NB4 (cell line): ENCODE measurements around the gene CD99.

Experiments used
- DNase-seq: peaks from one replicate; pipeline ENCODE4 v3.0.0; 2010; ENCODE audit warnings: low read depth
- H3K4me3 ChIP-seq: one replicate; pipeline ENCODE4 v1.5.1; 2011; ENCODE audit warnings: mild to moderate bottlenecking, low read depth, low read length, moderate library complexity
- CTCF ChIP-seq: IDR thresholded peaks from one replicate; pipeline ENCODE4 v1.5.1; 2012; ENCODE audit warnings: low read depth, low read length
- MAX ChIP-seq: IDR thresholded peaks from 2 replicates; pipeline ENCODE4 v1.6.1; 2011; ENCODE audit warnings: low read depth, low read length
- MYC ChIP-seq: IDR thresholded peaks from 2 replicates; pipeline ENCODE4 v1.6.1; 2011; ENCODE audit warnings: low read depth, low read length
- POLR2A ChIP-seq: IDR thresholded peaks from 2 replicates; pipeline ENCODE4 v1.6.1; 2011; ENCODE audit warnings: mild to moderate bottlenecking; ENCODE audit not compliant: insufficient read length; ENCODE audit errors: extremely low read depth

Gene CD99

DNA sequence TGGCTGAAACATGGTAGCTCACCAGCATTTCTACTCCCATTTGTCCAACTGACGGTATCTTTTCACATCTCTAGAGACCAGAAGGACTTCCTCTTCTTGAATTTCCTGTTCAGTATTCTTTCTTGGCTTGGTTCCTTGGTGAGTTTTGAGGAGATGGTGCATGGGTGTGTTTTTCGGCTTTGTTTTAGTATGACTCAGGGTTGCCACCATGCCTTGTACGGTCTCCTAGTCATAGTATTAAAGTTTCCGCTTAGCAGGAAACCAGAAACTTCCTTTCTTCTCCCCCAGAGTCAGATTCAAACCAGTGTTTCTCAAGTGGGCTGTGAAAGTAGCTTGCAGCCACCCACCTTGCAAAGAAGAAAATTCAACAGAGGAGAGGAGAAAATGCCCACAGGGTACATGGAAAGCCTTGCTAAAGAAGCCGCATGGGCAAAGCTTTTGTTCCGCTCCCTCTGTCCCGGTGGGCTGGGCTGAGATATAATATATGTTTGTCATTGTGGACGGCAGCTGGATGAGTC is 5.7 kb downstream of the CD99 start:
- peak overlapping the region; percentile 23 for H3K4me3 ChIP-seq

DNA sequence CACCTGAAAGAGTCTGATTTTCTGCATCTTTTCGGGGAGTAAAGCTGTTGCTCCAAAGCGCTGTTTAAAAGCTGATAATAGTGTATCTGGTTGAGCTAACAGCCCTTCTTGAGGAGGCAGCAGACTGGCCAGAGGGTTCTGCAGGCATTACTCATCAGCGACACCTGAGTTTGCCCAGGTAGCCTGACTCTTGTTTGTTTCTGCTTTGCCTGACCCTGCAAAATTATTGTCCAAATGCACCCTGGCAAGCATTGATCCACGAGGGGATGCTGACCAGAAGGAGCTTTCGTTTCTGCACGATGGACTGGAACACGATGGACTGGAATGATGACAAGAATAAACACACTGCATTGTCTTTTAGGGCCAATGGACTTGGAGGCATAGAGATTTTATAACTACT is 6.2 kb downstream of the CD99 start:
- peak overlapping the region; percentile 23 for H3K4me3 ChIP-seq
- TF ChIP-seq CTCF (no peak), MAX (no peak), MYC (no peak), POLR2A (no peak)
- peak; percentile 16 for DNase-seq

More for the DNA sequence above, 5.7 kb downstream of the CD99 start:
- DNase-seq, result peak; percentile 91
- TF ChIP-seq MAX (no peak; the same call in 1 of the 2 replicates), MYC (no peak)

- H3K4me3 ChIP-seq, result no peak overlapping the region
- TF ChIP-seq MAX (no peak), CTCF (no peak), MYC (no peak), POLR2A (no peak)
- peak; percentile 50 for DNase-seq
Observed at GRCh38 chrX:2697741-2698299, 6.7 kb downstream of the CD99 start.

DNA sequence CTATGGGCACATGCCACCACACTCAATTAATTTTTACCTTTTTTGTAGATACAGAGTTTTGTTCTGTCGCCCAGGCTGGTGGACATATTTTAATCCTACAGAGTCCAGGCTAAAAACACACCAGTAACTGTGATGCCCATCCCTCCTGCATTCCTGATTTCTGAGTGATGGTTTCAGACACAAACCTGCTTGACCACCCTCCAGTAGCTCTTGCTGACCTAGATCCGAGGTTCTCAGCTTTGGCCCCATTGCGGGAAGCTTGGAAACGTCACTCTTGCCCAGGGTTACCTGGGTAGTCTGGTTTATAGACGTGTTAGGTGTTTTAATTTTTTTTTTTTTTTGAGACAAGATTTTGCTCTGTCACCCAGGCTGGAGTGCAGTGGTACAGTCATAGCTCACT is 7.5 kb downstream of the CD99 start:
- TF ChIP-seq CTCF, result no peak
- TF ChIP-seq MYC, result no peak
- no peak for DNase-seq
- no peak overlapping the region for H3K4me3 ChIP-seq

DNA sequence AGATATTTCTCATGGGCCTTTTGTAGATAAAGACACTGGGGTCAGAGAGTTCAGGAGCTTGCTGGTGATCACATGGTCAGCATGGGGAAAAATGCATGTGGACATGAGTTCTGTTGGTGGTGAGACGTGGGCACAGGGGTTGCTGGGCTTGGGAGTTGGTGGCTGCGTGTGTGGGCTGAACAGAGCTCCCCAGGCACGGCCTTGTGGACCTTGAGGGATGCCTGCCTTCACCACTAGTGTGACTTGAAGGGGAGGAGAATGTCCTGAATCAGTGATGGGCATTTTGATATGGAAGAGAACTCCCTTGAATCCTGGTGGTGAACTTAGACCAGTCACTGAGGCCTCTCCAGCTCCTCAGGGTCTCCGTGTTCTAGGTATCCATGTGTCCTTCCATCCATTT is 8.9 kb downstream of the CD99 start:
- TF ChIP-seq MAX (no peak), MYC (no peak)
- DNase-seq, result no peak
- no peak overlapping the region for H3K4me3 ChIP-seq

- no peak for TF ChIP-seq CTCF
- TF ChIP-seq MAX, result no peak
- TF ChIP-seq MYC, result no peak
- no peak for TF ChIP-seq POLR2A
Observed at GRCh38 chrX:2700405-2701320, 9.6 kb downstream of the CD99 start.

More at GRCh38 chrX:2700405-2701320, 9.6 kb downstream of the CD99 start:
- DNase-seq, result no peak
- H3K4me3 ChIP-seq, result no peak overlapping the region
